GM21825 (cell line): ENCODE data around the gene EFNA3.

ENCODE experiments used
- ATAC-seq: cut with Tn5 transposase; IDR thresholded peaks from one replicate; pipeline ENCODE4 v1.9.1; 2021; ENCODE audit warnings: mild to moderate bottlenecking, moderate library complexity; ENCODE audit not compliant: unreplicated experiment

The EFNA3 gene

GRCh38 chr1:155048449-155049334 lies 29.9 kb upstream of the EFNA3 start:
- no peak for ATAC-seq

DNA sequence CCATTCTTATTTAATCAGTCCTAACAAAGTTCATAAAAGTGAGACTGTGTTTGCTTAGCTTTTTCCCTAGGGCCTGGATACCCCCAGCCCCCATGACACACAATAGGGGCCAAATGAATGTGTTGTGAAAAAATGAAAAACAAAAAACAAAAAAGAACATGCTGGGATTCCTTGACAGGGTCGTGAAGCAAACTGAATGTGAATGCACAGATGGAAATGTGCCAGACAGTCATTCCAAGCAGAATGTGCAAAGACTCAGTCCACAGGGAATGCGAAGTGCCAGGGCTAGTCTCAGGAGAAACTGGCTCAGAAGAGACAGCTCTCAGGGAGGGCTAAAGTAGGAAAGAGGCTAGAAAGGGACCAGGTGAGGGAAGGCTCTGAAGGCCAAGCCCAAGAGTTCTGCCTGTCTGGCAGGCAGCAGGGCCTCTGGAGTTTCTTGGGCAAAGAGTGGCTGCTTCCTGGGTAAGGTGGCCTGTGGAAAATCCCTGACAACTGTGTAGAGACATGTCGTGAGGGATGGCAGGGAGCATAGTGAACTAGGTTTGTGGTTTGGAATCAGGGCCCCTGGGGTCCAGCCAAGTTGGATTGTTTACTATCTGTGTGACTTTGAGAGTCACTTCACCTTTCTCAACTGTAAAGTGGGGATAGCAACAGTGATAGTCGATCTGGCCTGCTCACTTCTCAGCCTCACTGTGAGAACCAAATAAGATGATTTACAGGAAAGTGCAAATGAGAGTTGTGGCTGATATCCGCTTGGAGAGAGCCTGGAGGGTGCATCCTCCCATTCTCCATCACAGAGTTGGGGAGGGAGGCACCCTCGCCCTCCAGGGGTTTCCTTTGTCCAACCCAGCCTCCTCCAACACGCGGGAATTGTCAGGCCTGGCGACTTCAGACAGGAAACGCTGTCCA lies 28.7 kb upstream of the EFNA3 start:
- ATAC-seq: no peak

DNA sequence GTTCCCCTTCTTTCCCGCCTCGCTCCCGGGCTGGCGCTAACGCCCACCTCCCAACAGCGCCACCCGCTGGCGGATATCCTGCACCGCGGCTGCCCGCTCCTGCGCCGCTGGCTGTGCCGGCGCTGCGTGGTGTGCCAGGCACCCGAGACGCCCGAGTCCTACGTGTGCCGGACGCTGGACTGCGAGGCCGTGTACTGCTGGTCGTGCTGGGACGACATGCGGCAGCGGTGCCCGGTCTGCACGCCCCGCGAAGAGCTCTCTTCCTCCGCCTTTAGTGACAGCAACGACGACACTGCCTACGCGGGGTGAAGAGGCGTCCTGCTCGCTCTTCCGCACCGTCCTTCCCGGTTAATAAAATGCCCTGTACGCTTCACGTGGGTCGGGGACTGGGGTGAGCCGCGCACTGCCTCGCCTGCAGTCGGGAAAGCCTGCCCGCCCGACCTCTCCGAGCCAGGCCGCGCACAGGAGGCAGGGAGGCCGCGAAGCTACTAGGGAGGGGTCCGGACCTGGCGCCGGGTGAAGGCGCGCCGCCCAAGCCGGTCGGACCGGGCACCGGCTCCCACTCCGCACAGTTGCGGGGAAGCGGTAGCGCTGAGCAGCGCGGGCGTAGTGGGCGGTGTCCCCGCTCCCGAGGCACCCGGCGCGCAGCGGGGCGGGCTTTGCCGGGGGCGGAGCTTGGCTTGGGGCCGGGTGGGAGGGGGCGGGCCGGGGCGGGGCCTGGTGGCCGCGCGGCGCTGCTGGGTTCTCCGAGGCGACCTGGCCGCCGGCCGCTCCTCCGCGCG lies 27.9 kb upstream of the EFNA3 start, which contains the start of gene ADAM15:
ADAM15 (plus strand) TSS at position 757 of the 782 bp plus-strand sequence. CDS start 71 bp downstream, outside the sequence.
- ATAC-seq: peak; percentile 55

DNA sequence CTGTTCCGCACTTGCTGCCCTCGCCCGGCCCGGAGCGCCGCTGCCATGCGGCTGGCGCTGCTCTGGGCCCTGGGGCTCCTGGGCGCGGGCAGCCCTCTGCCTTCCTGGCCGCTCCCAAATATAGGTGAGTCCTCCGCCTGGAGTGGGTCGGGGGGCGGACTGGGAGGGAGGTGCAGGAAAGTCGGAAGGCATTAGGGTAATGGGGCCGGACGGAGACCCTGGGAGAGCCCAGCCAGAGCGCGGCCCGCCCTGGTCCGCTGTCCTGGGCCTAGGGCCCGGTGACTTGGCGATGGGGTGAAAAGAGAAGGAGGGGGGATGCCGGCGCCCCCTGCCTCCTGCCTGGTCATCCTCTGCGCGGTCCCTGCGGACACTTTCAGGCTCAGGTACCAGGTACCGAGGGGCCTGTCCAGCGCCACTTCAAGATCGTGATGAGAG lies 27.3 kb upstream of the EFNA3 start:
- peak; percentile 10 for ATAC-seq

DNA sequence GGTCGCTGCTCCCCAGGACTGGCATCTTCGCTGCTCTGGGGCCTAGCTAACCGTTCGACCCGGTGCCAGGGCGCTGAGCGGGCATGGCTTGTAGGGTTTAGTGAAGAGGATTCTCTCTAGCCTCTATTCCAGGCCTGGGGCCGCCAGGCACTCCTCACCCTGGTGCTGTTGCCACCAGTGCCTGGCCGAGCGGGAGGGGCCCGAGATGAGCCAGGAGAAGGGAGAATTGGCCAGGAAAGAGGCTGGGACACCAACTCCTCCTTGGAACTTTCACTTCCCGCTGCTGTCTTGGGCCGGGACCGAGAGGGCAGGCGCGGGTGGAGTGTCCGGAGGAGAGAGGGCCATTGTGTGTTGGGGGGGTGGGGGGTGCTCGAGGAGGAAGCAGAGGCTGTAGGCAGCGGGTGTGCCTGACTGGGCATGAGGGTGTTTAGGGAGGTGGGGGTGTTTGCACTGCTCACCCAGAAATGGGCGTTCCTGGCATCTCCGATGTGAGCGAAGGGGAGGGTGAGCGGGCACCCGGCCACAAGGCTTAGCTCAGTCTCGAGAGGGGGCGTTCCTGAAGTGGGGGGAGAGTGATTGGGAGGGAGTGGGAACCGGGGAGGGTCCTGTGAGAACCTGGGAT lies 26.7 kb upstream of the EFNA3 start:
- ATAC-seq: no peak

DNA sequence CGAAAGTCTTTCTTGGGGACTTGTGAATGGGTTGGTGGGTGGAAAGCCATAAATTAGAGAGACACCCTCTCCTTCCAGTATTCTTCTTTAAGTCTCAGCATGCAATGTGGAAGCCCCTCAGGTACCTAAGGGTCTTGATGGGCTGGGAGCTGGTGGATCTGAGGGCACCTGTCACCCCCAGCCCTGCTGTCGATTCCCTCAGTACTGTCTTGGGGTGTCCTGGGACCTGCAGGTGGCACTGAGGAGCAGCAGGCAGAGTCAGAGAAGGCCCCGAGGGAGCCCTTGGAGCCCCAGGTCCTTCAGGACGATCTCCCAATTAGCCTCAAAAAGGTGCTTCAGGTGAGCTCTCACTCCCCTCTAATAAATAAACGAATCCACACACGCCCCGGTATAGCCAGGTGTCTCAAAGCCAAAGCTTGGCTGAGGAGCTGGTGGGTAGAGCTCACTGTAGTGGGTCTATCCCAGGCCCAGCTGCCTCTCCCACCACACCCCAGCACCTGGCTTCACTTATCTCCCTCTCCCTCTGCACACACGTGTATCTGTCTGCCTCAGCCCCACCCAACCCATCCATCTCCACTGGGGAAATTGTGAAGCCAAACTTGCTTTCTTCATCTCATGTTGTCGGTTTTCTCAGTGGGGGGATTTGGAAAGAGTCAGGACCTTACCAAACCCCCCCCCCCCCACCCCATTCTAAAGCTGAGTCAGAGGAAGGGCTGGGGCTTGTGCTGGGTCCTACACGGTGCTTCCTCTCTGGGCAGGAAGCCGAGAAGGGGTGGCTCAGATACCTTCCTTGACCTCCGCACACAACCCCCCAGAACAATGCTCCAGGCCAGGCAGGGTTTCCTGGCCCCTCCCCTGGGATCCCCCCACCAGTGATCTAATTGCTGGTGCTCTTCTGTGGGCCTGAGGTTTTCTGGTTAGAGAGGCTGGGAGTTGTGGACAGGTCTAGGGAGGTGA lies 25.9 kb upstream of the EFNA3 start:
- no peak for ATAC-seq

GRCh38 chr1:155053531-155054105 lies 25.0 kb upstream of the EFNA3 start:
- no peak for ATAC-seq

DNA sequence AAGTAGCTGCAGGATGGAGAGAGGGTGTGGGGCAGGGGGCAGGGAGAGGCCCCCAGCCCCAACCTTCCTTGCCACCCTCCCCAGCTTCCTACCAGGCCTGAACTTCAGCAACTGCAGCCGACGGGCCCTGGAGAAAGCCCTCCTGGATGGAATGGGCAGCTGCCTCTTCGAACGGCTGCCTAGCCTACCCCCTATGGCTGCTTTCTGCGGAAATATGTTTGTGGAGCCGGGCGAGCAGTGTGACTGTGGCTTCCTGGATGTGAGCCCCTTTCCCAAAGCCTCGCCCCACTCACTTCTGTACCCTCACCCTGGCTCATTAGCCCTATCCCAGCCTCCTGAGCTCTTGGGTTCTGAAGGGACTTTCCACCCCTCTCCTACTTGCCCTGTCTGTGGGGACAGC lies 21.5 kb upstream of the EFNA3 start:
- no peak for ATAC-seq

GRCh38 chr1:155057788-155058211 lies 20.8 kb upstream of the EFNA3 start:
- ATAC-seq: no peak

GRCh38 chr1:155060736-155061135 lies 17.9 kb upstream of the EFNA3 start:
- no peak for ATAC-seq

GRCh38 chr1:155061381-155062150 lies 17.1 kb upstream of the EFNA3 start:
- no peak for ATAC-seq

- no peak for ATAC-seq
These were observed 16.4 kb upstream of the EFNA3 start for GRCh38 chr1:155062151-155062686.

GRCh38 chr1:155062702-155063411 lies 15.8 kb upstream of the EFNA3 start:
- no peak for ATAC-seq

DNA sequence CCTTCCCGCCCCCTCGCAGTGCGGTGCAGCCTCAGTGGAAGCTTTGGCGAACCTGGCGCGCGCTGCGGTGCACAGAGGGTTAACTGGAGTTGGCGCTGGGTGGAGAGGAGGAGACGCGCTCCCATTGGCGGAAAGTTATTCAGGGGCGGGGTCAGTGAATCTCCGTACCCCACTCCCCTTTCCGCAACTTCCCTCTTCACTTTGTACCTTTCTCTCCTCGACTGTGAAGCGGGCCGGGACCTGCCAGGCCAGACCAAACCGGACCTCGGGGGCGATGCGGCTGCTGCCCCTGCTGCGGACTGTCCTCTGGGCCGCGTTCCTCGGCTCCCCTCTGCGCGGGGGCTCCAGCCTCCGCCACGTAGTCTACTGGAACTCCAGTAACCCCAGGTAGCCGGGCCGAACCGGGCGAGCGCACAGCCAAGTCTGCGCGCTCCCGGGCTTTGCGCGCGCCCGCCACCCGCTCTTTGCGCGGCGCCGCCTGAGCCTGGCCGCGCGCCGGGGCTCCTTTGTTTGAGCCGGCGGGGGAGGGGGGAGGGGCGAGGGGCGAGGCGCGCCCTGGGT lies 15.0 kb upstream of the EFNA3 start, which contains the start of gene EFNA4:
EFNA4 (plus strand) TSS at position 191 of the 561 bp plus-strand sequence; CDS start at position 275, 84 bp downstream.
- ATAC-seq: peak; percentile 59

DNA sequence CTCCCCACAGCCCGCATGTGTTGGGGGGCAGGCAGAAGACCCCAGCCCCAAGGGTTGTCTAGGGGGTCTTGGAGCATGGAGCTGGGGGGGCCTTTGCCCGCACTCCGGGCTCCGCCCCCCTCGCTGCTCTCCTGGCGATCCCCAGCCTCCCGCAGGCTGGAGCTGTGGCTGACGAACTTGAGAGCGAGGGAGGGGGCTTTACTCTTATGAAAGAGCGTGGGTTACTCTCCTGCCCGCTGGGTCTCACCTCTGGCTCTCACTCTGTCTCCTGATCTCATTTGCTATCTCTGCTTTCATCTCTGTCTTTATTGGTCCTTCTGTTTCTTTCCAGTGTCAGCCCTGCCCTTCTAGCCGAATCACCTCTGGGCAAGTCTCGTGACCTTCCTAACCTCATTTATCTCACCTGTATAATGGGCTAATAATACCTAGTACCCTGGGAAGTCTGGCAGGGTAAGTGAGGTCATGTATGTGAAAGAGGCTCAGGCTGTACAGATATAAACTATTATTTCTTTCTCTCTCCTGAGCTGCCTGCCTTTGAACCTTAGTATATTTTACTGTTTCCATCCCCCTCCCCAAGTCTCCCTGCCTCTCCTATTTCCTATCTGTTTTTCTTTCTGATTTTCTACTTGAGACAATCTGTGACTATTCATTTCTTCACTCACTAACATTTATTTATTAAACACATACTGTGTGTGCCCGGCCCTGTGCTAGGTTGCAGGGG lies 14.4 kb upstream of the EFNA3 start:
- no peak for ATAC-seq

GRCh38 chr1:155064832-155065429 lies 13.7 kb upstream of the EFNA3 start:
- ATAC-seq: no peak
